Thyroid gland (tissue), 4 donors: ENCODE measurements around the gene PTGER4.

Experiments used
- CTCF ChIP-seq, 6 experiments: fragments of 200-600 bp in 3 of 6; fragments of 450-650 bp in 3 of 6; sonication (generic) in 3 of 6; IDR thresholded peaks; one replicate each; pipeline ENCODE4 v1.5.1; 2016 to 2019; ENCODE audit warnings: antibody characterized with exemption in 6 of 6, mild to moderate bottlenecking in 2 of 6, inconsistent platforms in 1 of 6, moderate library complexity in 1 of 6
- POLR2A ChIP-seq, 2 donors: fragments of 450-650 bp; IDR thresholded peaks; one replicate each; pipeline ENCODE4 v1.6.1; 2017; ENCODE audit warnings: antibody characterized with exemption in 2 of 2, mild to moderate bottlenecking in 2 of 2, moderate library complexity in 1 of 2

- TF ChIP-seq CTCF (IDR thresholded peaks at IDR 0.05) (no peak), POLR2A (IDR thresholded peaks at IDR 0.05) (no peak)
Measured at GRCh38 chr5:40651201-40651600, 28.5 kb upstream of the PTGER4 start.
